Pancreas (tissue), 10 donors: ENCODE measurements around the gene ATP1B2. TPM values are rescaled to one million over a fixed set of nuclear protein-coding genes. Genes with fewer than 3 reads are reported as not detected.

Source experiments
- ATAC-seq, 4 donors: fragments of 200-7000 bp; cut with Tn5 transposase; one replicate each; pipeline versions ENCODE4 v1.8.0 to v1.9.1; 2020; ENCODE audit warnings: mild to moderate bottlenecking in 4 of 4, moderate library complexity in 4 of 4
- DNase-seq, 6 donors: peaks; one replicate each; pipeline ENCODE4 v3.0.0-alpha.2; 2020
- FAIRE-seq: peaks from 2 replicates; lab custom pipeline; 2012; peaks lifted over from hg19 to GRCh38; lab: Jason Lieb, UNC
- H3K27ac ChIP-seq, 4 donors: fragments of 200-600 bp; sonication (generic); 1 replicate in 3 of 4; 2 replicates in 1 of 4; pipeline versions ENCODE4 v1.5.0 to v1.8.0; 2020
- H3K27me3 ChIP-seq, 4 donors: fragments of 200-600 bp; one replicate each; pipeline ENCODE4 v1.8.0; 2021
- H3K36me3 ChIP-seq, 3 donors: fragments of 200-600 bp; sonication (generic) in 1 of 3; one replicate each; pipeline versions ENCODE4 v1.5.0 to v1.8.0; 2020 to 2021
- H3K4me1 ChIP-seq, 3 donors: fragments of 200-600 bp; one replicate each; pipeline ENCODE4 v1.8.0; 2021
- H3K4me3 ChIP-seq, 4 donors: fragments of 200-600 bp; sonication (generic) in 2 of 4; one replicate each; pipeline versions ENCODE4 v1.5.0 to v1.8.0; 2020 to 2021
- H3K9me3 ChIP-seq, 4 donors: fragments of 200-600 bp; one replicate each; pipeline ENCODE4 v1.8.0; 2021
- WGBS, 2 donors: extraction: QIAGEN DNeasy Blood & Tissue Kit; methylation state at CpG; one replicate each; pipeline ENCODE4 v1.1.7; 2013; 5-methylcytosine and 5-hydroxymethylcytosine counted together
- intact Hi-C, 3 donors: fragments of 100-400 bp; cut with DNase I; formaldehyde crosslinking; loops; one replicate each; pipeline versions ENCODE4 v1.11.1 to v1.14.2; 2022
- polyA plus RNA-seq, 2 donors: library from polyadenylated mRNA; stranded (reverse); fragments of 200-250 nt; gene quantifications; one replicate each; pipeline ENCODE4 v1.2.3, GENCODE V29; 2013
- total RNA-seq, 6 donors: library from RNA; stranded (reverse); fragmentation: NEBNext Ultra II Directional in 4 of 6; extraction: Animal tissue kit (Norgen Biotek cat#: 25700) in 4 of 6; gene quantifications; one replicate each; pipeline versions ENCODE4 v1.2.1 to v1.2.4, GENCODE V29; 2021 to 2023
- TF ChIP-seq, protein P1 (sequence below), 4 donors: fragments of 200-600 bp; sonication (generic) in 3 of 4; IDR thresholded peaks; one replicate each; pipeline versions ENCODE4 v1.5.0 to v1.8.0; 2021; ENCODE audit warnings: antibody characterized with exemption in 4 of 4
- donor health status: healthy with polysubstance abuse.
- donor health status: DM: no; HTN: no; CAD: no; lungs with moderate emphysema.
- donor health status: DM: no; HTN: no; CAD: no.
- donor health status: control.
- donor health status: control.
- donor health status: Bipolar disorder and iron deficiency.
- donor health status: DM: yes; HTN: yes; CAD: no.
- donor health status: DM: no; HTN: no; CAD: no.
- donor health status: DM: no; HTN: no; CAD: no.
- donor health status: DM: yes; HTN: yes; CAD: no.

The ATP1B2 gene, protein sequence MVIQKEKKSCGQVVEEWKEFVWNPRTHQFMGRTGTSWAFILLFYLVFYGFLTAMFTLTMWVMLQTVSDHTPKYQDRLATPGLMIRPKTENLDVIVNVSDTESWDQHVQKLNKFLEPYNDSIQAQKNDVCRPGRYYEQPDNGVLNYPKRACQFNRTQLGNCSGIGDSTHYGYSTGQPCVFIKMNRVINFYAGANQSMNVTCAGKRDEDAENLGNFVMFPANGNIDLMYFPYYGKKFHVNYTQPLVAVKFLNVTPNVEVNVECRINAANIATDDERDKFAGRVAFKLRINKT
- 1 to 10 TPM in 5 of 6 donors, under 1 TPM in 1; 0.79 to 1.9 (median 1.2) TPM for total RNA-seq
- polyA plus RNA-seq = 1 to 10 TPM; 1.3 to 6.7 TPM

DNA sequence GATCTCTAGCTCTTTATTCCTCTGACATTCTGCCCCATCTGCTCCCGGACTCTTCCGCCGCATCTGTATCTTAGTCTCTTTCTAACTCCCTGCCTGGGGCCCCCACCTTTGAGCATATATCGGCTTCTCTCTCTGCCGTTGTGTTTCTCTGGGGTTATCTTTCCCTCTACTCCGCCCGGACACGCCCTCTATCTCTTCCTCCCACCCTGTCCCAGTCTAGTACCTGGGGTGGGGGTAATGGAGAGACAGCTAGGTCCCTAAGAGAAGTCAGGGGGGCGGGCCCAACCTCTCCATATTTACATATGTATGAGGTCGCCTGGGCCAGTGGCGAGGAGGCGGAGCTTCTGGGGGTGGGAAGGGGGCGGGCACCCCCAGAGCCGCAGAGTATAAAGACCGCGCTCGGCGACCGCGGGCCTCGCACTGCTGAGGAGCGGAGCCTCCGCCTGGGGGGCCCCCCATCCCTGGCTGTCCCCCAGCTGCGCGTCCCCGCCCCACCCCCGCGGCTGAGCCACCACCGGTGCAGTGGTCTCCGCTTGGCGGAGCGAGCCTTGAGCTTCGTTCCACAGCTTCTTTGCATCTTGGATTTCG lies at the start of gene ATP1B2:
ATP1B2 (plus strand) TSS at position 418 of the 588 bp plus-strand sequence. CDS start 593 bp downstream, outside the sequence.
- TF ChIP-seq, protein P1, sequence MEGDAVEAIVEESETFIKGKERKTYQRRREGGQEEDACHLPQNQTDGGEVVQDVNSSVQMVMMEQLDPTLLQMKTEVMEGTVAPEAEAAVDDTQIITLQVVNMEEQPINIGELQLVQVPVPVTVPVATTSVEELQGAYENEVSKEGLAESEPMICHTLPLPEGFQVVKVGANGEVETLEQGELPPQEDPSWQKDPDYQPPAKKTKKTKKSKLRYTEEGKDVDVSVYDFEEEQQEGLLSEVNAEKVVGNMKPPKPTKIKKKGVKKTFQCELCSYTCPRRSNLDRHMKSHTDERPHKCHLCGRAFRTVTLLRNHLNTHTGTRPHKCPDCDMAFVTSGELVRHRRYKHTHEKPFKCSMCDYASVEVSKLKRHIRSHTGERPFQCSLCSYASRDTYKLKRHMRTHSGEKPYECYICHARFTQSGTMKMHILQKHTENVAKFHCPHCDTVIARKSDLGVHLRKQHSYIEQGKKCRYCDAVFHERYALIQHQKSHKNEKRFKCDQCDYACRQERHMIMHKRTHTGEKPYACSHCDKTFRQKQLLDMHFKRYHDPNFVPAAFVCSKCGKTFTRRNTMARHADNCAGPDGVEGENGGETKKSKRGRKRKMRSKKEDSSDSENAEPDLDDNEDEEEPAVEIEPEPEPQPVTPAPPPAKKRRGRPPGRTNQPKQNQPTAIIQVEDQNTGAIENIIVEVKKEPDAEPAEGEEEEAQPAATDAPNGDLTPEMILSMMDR (IDR thresholded peaks at IDR 0.05) = no peak
- DNase-seq (peak; percentile 57 to 86 (median 72)), FAIRE-seq (no peak), ATAC-seq (peak; percentile 78 to 92 (median 88))
- Histone ChIP-seq H3K36me3 (no peaks in the 10 kb centered on the region), H3K9me3 (no peaks in the 10 kb centered on the region), H3K4me1 (peaks cover 4 to 10% (median 10%) of the 10 kb centered on the region in 3 donors), H3K27ac (no peak within 1 kb of the TSS), H3K4me3 (peak within 1 kb of the TSS; percentile 18 to 50 (median 29)), H3K27me3 (no peaks in the 10 kb centered on the region)
- intact Hi-C loops = no loop called here
- 1 to 2% methylated on average over 26 to 34 of the region's 34 CpGs for WGBS, 2 donors

DNA sequence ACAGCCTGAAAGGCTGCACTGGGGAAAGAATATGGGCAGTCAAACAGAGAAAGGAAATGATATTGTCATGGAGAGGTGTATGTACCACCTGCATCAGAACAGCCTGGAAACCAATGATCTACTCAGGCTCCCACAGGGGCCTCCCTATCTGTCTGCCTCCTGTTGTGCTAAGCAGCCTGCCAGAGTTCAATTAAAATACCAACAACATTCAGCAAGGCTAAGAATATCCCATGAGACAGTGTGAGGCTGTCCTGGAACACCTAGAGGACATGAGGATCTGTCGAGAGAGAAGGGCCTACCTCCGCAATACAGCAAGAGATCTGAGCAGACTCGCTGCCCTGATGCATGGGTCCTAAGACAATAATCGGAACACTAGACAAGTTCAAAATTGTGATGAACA lies 44.4 kb upstream of the ATP1B2 start:
- FAIRE-seq (no peak), DNase-seq (no peak), ATAC-seq (no peak)
- peaks cover 0 to under 1% (median 0%) of the 10 kb centered on the region in 3 donors for H3K4me1 ChIP-seq
- H3K4me3 ChIP-seq = no peak overlapping the region
- no peak overlapping the region for H3K27ac ChIP-seq
- H3K27me3 ChIP-seq = no peaks in the 10 kb centered on the region
- 96 to 97% methylated on average over 4 of the region's 4 CpGs for WGBS, 2 donors
- no peaks in the 10 kb centered on the region for H3K9me3 ChIP-seq
- H3K36me3 ChIP-seq = peaks cover 0 to 28% (median 16%) of the 10 kb centered on the region in 3 donors
- intact Hi-C loops = no loop called here
- TF ChIP-seq, protein P1 (IDR thresholded peaks at IDR 0.05) = no peak

DNA sequence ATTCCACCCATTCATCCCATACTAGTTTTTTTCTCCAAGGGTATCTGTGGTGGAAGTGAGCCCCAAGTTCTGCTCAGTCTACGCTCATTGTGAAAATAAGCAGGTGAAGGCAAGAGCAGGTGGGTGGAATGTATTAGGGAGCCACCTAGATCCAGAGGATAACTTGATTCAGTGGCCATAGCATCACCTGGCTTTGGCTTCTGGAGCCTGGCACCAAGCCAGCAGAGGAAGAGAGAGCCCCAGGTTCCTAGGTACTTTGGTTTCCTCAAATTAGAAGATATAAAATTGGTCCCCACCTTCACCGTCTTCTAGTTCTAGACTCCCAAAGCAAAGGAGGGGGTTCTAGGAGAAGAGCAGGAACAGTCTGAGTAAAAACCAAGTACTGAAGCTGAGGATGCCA lies 40.1 kb upstream of the ATP1B2 start:
- H3K27me3 ChIP-seq = no peaks in the 10 kb centered on the region
- DNase-seq (peak in 1 of 6 donors; percentile 15), ATAC-seq (no peak), FAIRE-seq (no peak)
- no peak overlapping the region for H3K4me3 ChIP-seq
- H3K4me1 ChIP-seq = peaks cover 10 to 23% (median 19%) of the 10 kb centered on the region in 3 donors
- no peak overlapping the region for H3K27ac ChIP-seq
- WGBS, 2 donors = 96 to 99% methylated on average over 2 of the region's 2 CpGs
- TF ChIP-seq, protein P1 (IDR thresholded peaks at IDR 0.05) = no peak
- intact Hi-C loops = no loop called here
- no peaks in the 10 kb centered on the region for H3K9me3 ChIP-seq
- H3K36me3 ChIP-seq = no peaks in the 10 kb centered on the region

DNA sequence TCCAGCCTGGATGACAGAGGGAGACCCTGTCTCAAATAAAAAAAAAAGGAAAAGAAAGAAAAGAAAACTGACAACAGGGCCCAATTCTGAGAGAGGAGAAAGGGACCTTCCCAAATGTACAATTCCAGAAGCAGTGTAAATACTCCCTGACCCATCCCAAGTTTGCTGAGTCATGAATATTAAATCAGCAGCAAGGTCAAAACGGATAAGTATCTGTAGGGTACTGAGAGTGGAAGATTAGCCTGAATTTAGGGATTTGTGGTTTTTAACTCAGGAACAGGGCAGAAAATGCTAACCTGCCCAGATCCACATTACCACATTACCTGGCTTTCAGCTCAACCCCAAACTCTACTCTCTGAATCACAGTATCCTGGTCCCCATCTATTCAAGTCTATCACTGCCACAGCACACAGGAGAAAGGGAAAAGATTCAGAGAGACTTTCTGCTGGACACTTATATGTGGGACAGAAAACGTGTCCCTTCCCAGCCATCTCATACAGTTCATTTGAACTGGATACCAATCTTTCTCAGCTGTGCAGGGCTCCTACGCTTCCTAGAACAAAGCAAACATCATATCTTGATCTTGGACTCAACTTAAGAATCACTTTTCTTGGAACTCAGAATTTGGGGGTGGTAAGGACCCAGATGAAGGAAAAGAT lies 39.0 kb upstream of the ATP1B2 start:
- Histone ChIP-seq H3K4me3 (no peak overlapping the region), H3K9me3 (no peaks in the 10 kb centered on the region)

More for the DNA sequence above, 39.0 kb upstream of the ATP1B2 start:
- Histone ChIP-seq H3K27ac (no peak overlapping the region), H3K27me3 (no peaks in the 10 kb centered on the region), H3K36me3 (no peaks in the 10 kb centered on the region), H3K4me1 (peaks cover 10 to 23% (median 19%) of the 10 kb centered on the region in 3 donors)
- TF ChIP-seq, protein P1 (IDR thresholded peaks at IDR 0.05) = no peak
- ATAC-seq (no peak), DNase-seq (no peak), FAIRE-seq (no peak)
- intact Hi-C loops = no loop called here
- 28 to 32% methylated on average over 3 of the region's 3 CpGs for WGBS, 2 donors
